Thymus (tissue), 11 donors: ENCODE data around the gene DPY19L3. TPM values are rescaled to one million over a fixed set of nuclear protein-coding genes. Genes with fewer than 3 reads are reported as not detected.
A peak's percentile ranks its signal among the peaks of the same experiment; 100 is the strongest.

ENCODE experiments used
- DNase-seq, 9 donors: peaks; one replicate each; pipeline ENCODE4 v3.0.0-alpha.2; 2013; ENCODE audit warnings: low spot score in 9 of 9, low read depth in 6 of 9, missing footprints in 1 of 9
- H3K27ac ChIP-seq, 2 donors: one replicate each; pipeline ENCODE4 v1.5.1; 2013; ENCODE audit warnings: control low read depth in 1 of 2, low read depth in 1 of 2, low read length in 1 of 2, mild to moderate bottlenecking in 1 of 2, moderate library complexity in 1 of 2
- H3K27me3 ChIP-seq, 2 donors: one replicate each; pipeline ENCODE4 v1.5.1; 2013; ENCODE audit warnings: low read length in 1 of 2; ENCODE audit not compliant: control insufficient read depth in 2 of 2, insufficient read depth in 1 of 2
- H3K36me3 ChIP-seq, 2 donors: one replicate each; pipeline ENCODE4 v1.5.1; 2013; ENCODE audit warnings: low read length in 1 of 2, mild to moderate bottlenecking in 1 of 2, moderate library complexity in 1 of 2; ENCODE audit not compliant: control insufficient read depth in 2 of 2, insufficient read depth in 2 of 2
- H3K4me1 ChIP-seq, 2 donors: one replicate each; pipeline ENCODE4 v1.5.1; 2013; ENCODE audit warnings: low read length in 2 of 2; ENCODE audit not compliant: control insufficient read depth in 2 of 2, insufficient read depth in 2 of 2
- H3K4me3 ChIP-seq, 2 donors: one replicate each; pipeline ENCODE4 v1.5.1; 2013; ENCODE audit warnings: low read length in 2 of 2, control low read depth in 1 of 2, mild to moderate bottlenecking in 1 of 2
- H3K9me3 ChIP-seq, 2 donors: one replicate each; pipeline ENCODE4 v1.5.1; 2013; ENCODE audit warnings: low read length in 1 of 2, mild to moderate bottlenecking in 1 of 2; ENCODE audit not compliant: control insufficient read depth in 2 of 2, insufficient read depth in 1 of 2
- WGBS: extraction: QIAGEN DNeasy Blood & Tissue Kit; methylation state at CpG from one replicate; pipeline ENCODE4 v1.1.7; 2013; 5-methylcytosine and 5-hydroxymethylcytosine counted together
- polyA plus RNA-seq: library from polyadenylated mRNA; stranded (reverse); fragments of 200-250 nt; gene quantifications from one replicate; pipeline ENCODE4 v1.2.3, GENCODE V29; 2013
- total RNA-seq: library from RNA; stranded (reverse); fragments of 120-200 nt; gene quantifications from one replicate; pipeline ENCODE4 v1.2.4, GENCODE V29; 2013
- donor health status: healthy.

The DPY19L3 gene
- total and polyA plus RNA-seq, 2 donors: 7.8 to 11.9 TPM

GRCh38 chr19:32471095-32471494 lies 65.5 kb downstream of the DPY19L3 start:
- H3K36me3 ChIP-seq: peaks cover 2 to 3% of the 10 kb centered on the region in 2 donors
- peaks cover 6 to 7% of the 10 kb centered on the region in 2 donors for H3K4me1 ChIP-seq
- H3K27me3 ChIP-seq: no peaks in the 10 kb centered on the region
- H3K4me3 ChIP-seq: no peak overlapping the region
- no peaks in the 10 kb centered on the region for H3K9me3 ChIP-seq
- 96% methylated on average over 7 of the region's 7 CpGs for WGBS
- H3K27ac ChIP-seq: no peak overlapping the region
- DNase-seq: no peak

- peak in 6 of 9 donors; percentile 6 to 55 (median 10) for DNase-seq
- 67% methylated on average over 7 of the region's 7 CpGs for WGBS
- H3K9me3 ChIP-seq: no peaks in the 10 kb centered on the region
- peaks cover 6 to 7% of the 10 kb centered on the region in 2 donors for H3K4me1 ChIP-seq
- H3K4me3 ChIP-seq: no peak overlapping the region
- H3K27ac ChIP-seq: no peak overlapping the region
- peaks cover 2 to 3% of the 10 kb centered on the region in 2 donors for H3K36me3 ChIP-seq
- H3K27me3 ChIP-seq: no peaks in the 10 kb centered on the region
These were observed 66.2 kb downstream of the DPY19L3 start for GRCh38 chr19:32471811-32472210.

- WGBS: 98% methylated on average over 11 of the region's 11 CpGs
- H3K36me3 ChIP-seq: peaks cover 0 to 14% of the 10 kb centered on the region in 2 donors
- no peak overlapping the region for H3K27ac ChIP-seq
- H3K4me3 ChIP-seq: no peak overlapping the region
- DNase-seq: no peak
- H3K4me1 ChIP-seq: peaks cover 6 to 7% of the 10 kb centered on the region in 2 donors
- no peaks in the 10 kb centered on the region for H3K27me3 ChIP-seq
- no peaks in the 10 kb centered on the region for H3K9me3 ChIP-seq
These were observed 69.8 kb downstream of the DPY19L3 start for GRCh38 chr19:32475141-32476031.

DNA sequence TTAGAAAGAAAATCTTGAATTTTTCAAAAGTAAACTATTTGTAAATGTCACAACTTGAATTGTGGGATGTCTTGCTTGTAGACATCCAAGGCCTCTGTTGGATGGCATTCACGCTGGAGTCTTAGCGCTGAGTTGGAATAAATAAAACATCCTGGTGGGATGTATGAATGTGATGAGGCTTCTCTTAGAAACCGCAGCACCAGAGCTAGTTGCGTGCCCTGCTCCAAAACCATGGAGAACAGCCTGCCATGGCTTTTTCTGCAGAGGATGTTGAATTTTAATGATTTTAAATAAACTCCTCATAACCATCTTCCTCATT lies 70.4 kb downstream of the DPY19L3 start:
- H3K27me3 ChIP-seq: no peaks in the 10 kb centered on the region
- H3K36me3 ChIP-seq: peaks cover 3 to 14% of the 10 kb centered on the region in 2 donors
- no peaks in the 10 kb centered on the region for H3K9me3 ChIP-seq
- peaks cover 6 to 7% of the 10 kb centered on the region in 2 donors for H3K4me1 ChIP-seq
- no peak overlapping the region for H3K27ac ChIP-seq
- 98% methylated on average over 4 of the region's 4 CpGs for WGBS
- H3K4me3 ChIP-seq: no peak overlapping the region
- no peak for DNase-seq

- 97% methylated on average over 13 of the region's 13 CpGs for WGBS
These were observed 74.8 kb downstream of the DPY19L3 start for GRCh38 chr19:32480321-32480720.

DNA sequence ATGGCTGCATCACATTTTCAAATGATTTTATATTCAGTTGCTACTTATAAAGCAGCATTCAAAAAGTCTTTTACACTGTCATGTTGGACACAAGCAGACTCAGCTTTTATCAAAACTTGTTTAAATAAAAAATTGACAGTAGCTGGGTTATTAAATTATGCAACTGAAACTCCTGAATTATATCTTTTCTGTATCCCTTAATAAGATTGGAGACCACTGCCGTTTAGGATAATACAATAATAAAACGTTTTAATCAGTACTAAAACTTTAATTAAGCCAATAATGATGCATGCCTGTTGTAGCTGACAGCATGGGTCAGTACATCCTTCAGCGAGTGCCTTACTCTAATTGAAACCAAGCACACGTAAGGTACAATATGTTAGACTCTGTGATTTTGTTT lies 78.0 kb downstream of the DPY19L3 start:
- no peak for DNase-seq
- 96% methylated on average over 4 of the region's 4 CpGs for WGBS
- Histone ChIP-seq H3K4me1 (no peaks in the 10 kb centered on the region), H3K27ac (no peak overlapping the region), H3K27me3 (no peaks in the 10 kb centered on the region), H3K9me3 (no peaks in the 10 kb centered on the region), H3K4me3 (no peak overlapping the region), H3K36me3 (peaks cover 7 to 21% of the 10 kb centered on the region in 2 donors)

More at GRCh38 chr19:32480321-32480720, 74.8 kb downstream of the DPY19L3 start:
- Histone ChIP-seq H3K4me1 (no peaks in the 10 kb centered on the region), H3K27me3 (no peaks in the 10 kb centered on the region), H3K36me3 (peaks cover 7 to 19% of the 10 kb centered on the region in 2 donors), H3K9me3 (no peaks in the 10 kb centered on the region), H3K4me3 (no peak overlapping the region), H3K27ac (no peak overlapping the region)
- no peak for DNase-seq

- H3K4me1 ChIP-seq: no peaks in the 10 kb centered on the region
- no peaks in the 10 kb centered on the region for H3K9me3 ChIP-seq
- H3K27me3 ChIP-seq: no peaks in the 10 kb centered on the region
- no peak overlapping the region for H3K4me3 ChIP-seq
- peaks cover 0 to 7% of the 10 kb centered on the region in 2 donors for H3K36me3 ChIP-seq
- H3K27ac ChIP-seq: no peak overlapping the region
- WGBS: 97% methylated on average over 2 of the region's 2 CpGs
- DNase-seq: no peak
These were observed 84.4 kb downstream of the DPY19L3 start for GRCh38 chr19:32489971-32490370.

- H3K9me3 ChIP-seq: no peaks in the 10 kb centered on the region
- H3K4me3 ChIP-seq: no peak overlapping the region
- no peak for DNase-seq
- H3K27ac ChIP-seq: no peak overlapping the region
- peaks cover 0 to 2% of the 10 kb centered on the region in 2 donors for H3K27me3 ChIP-seq
- WGBS: 94% methylated on average over 9 of the region's 9 CpGs
- no peaks in the 10 kb centered on the region for H3K36me3 ChIP-seq
- no peaks in the 10 kb centered on the region for H3K4me1 ChIP-seq
These were observed 91.8 kb downstream of the DPY19L3 start for GRCh38 chr19:32497391-32497790.

DNA sequence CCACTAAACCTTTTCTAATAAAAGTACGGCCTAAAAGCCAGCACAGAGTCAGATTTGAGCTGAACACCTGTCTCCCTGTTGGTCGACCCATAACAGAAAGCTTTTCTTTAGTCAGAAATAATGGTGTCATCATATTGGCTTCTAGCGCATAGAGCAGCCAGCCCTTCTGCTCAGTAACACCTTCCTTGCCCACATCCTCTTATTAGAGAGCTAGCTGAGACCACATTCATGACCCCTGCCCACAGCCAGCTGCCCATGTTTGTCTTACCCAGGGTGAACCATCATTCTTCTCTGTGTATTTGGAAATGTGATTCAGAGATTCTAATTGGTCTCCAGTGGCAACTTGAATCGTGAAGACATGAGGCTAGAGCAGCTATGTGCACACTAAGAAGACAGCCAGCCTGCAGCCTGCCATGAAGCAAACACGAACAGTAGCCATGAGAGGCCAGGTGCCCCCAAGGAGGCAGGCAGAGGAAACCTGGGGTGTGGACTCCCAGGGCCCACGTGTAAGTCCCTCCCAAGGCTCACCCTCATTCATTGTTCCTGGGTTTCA lies 93.2 kb downstream of the DPY19L3 start:
- Histone ChIP-seq H3K4me1 (no peaks in the 10 kb centered on the region), H3K9me3 (no peaks in the 10 kb centered on the region), H3K36me3 (no peaks in the 10 kb centered on the region), H3K27me3 (peaks cover 0 to 2% of the 10 kb centered on the region in 2 donors), H3K27ac (no peak overlapping the region), H3K4me3 (no peak overlapping the region)
- 70% methylated on average over 6 of the region's 6 CpGs for WGBS
- no peak for DNase-seq
